Measurements from ENCODE around the gene GRIFIN.
A peak's percentile ranks its signal among the peaks of the same experiment; 100 is the strongest.

Gene GRIFIN

GRCh38 chr7:2476298-2476697 lies at the start of gene GRIFIN:
Gene GRIFIN (minus strand): TSS chr7:2476398. CDS start chr7:2476383, 15 bp downstream.
- DNase-seq: no peak

- DNase-seq: no peak
Observed at GRCh38 chr7:2524808-2525657, 48.8 kb upstream of the GRIFIN start.

- DNase-seq: no peak
Observed at GRCh38 chr7:2523941-2524807, 48.0 kb upstream of the GRIFIN start.

- no peak for DNase-seq
Observed at GRCh38 chr7:2523461-2523936, 47.3 kb upstream of the GRIFIN start.

- DNase-seq: peak in 1 of 2 donors; percentile 32
Observed at GRCh38 chr7:2522780-2523433, 46.7 kb upstream of the GRIFIN start.

- peak in 1 of 2 donors; percentile 56 for DNase-seq
Observed at GRCh38 chr7:2521952-2522591, 45.9 kb upstream of the GRIFIN start.

- DNase-seq: no peak
Observed at GRCh38 chr7:2521341-2521745, 45.1 kb upstream of the GRIFIN start.

GRCh38 chr7:2520761-2521290 lies 44.6 kb upstream of the GRIFIN start:
- no peak for DNase-seq

- DNase-seq: peak in 1 of 2 donors; percentile 26
Observed at GRCh38 chr7:2520131-2520760, 44.0 kb upstream of the GRIFIN start.

GRCh38 chr7:2519119-2519930 lies 43.1 kb upstream of the GRIFIN start, which contains the start of gene LFNG:
Gene LFNG (plus strand): TSS chr7:2519774. CDS start chr7:2519862, 88 bp downstream.
- peak; percentile 66 to 80 for DNase-seq

GRCh38 chr7:2518737-2519118 lies 42.5 kb upstream of the GRIFIN start:
- no peak for DNase-seq

GRCh38 chr7:2517678-2518507 lies 41.7 kb upstream of the GRIFIN start:
- no peak for DNase-seq

GRCh38 chr7:2517026-2517425 lies 40.8 kb upstream of the GRIFIN start:
- no peak for DNase-seq

- no peak for DNase-seq
Observed at GRCh38 chr7:2516194-2516555, 40.0 kb upstream of the GRIFIN start.

- DNase-seq: no peak
Observed at GRCh38 chr7:2515424-2516193, 39.4 kb upstream of the GRIFIN start.

GRCh38 chr7:2514473-2515423 lies 38.5 kb upstream of the GRIFIN start:
- DNase-seq: no peak

- DNase-seq: no peak
Observed at GRCh38 chr7:2513702-2514101, 37.5 kb upstream of the GRIFIN start.

GRCh38 chr7:2512713-2513112 lies 36.5 kb upstream of the GRIFIN start:
- DNase-seq: no peak
